Activated naive CD4-positive, alpha-beta T cell treated with anti-CD3 and anti-CD28 coated beads, Interleukin-2, amount 50 U/mL, for 24 hours (primary cell): Measurements from ENCODE around the gene COL8A1.

Experiments used
- H3K27ac Mint-ChIP-seq: one replicate; pipeline ENCODE4 v1.8.0; 2021; ENCODE audit warnings: mild to moderate bottlenecking, mixed read lengths
- H3K27me3 Mint-ChIP-seq: one replicate; pipeline ENCODE4 v1.8.0; 2021; ENCODE audit warnings: mixed read lengths
- H3K36me3 Mint-ChIP-seq: one replicate; pipeline ENCODE4 v1.8.0; 2021; ENCODE audit warnings: mixed read lengths
- H3K4me1 Mint-ChIP-seq: one replicate; pipeline ENCODE4 v1.8.0; 2021; ENCODE audit warnings: mixed read lengths
- H3K4me3 Mint-ChIP-seq: one replicate; pipeline ENCODE4 v1.8.0; 2021; ENCODE audit warnings: mild to moderate bottlenecking, mixed read lengths
- H3K9me3 Mint-ChIP-seq: one replicate; pipeline ENCODE4 v1.8.0; 2021; ENCODE audit warnings: mixed read lengths

Gene COL8A1

DNA sequence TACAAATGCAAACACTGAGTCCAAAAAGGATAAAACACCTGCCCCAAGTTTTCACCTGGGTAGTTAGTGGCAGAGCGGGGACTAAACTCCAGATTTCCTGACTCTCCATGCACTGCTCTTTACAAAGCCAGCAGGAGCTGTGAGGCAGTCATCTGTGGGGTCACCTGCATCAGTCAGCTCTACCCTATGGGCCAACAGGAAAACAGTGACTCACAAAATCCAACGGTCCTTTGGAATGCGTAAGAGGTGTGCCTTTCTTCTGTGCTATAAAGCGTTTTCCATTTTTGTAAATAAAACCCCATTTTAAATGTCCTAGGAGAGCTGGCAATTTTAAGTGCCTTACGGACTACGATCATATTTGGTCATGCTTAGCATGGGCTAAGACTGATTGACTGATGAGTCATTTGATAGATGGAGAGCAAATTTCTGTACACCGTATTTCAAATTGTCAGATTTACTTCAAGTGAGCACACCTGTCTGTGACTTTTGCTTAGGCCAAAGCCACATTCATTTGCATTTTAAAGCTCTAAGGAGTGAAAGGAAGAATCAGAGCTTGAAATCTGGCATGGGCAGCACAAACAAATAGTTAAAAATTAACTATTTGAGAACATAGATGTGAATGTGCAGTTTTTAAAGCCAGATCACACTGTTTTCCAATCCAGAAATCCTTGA is 4.4 kb upstream of the COL8A1 start:
- H3K9me3 Mint-ChIP-seq, result no peaks in the 10 kb centered on the region
- H3K4me1 Mint-ChIP-seq, result peaks cover 18% of the 10 kb centered on the region
- H3K27ac Mint-ChIP-seq, result no peak overlapping the region
- H3K27me3 Mint-ChIP-seq, result peaks cover 32% of the 10 kb centered on the region
- no peaks in the 10 kb centered on the region for H3K36me3 Mint-ChIP-seq
- no peak overlapping the region for H3K4me3 Mint-ChIP-seq

DNA sequence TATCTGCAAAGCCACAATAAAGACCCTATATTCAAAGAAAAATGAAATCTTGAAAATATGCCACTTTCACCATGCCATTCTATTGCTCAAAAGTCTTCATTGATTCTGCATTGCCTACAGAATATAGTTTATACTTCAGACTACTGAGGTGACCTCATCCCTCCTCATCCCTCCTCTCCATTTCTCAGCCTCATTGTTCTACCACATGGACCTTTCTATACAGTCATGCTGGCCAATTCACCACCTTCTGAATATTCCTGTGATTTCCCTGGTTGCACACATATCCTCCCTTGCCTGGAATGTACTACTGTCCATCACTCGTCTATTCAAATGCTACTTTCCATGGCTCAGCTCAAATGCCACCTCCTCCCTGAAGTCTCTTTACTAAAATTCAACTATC is 3.5 kb upstream of the COL8A1 start:
- no peak overlapping the region for H3K4me3 Mint-ChIP-seq
- peaks cover 18% of the 10 kb centered on the region for H3K4me1 Mint-ChIP-seq
- H3K36me3 Mint-ChIP-seq, result no peaks in the 10 kb centered on the region
- H3K27me3 Mint-ChIP-seq, result peaks cover 37% of the 10 kb centered on the region
- no peak overlapping the region for H3K27ac Mint-ChIP-seq
- H3K9me3 Mint-ChIP-seq, result no peaks in the 10 kb centered on the region

DNA sequence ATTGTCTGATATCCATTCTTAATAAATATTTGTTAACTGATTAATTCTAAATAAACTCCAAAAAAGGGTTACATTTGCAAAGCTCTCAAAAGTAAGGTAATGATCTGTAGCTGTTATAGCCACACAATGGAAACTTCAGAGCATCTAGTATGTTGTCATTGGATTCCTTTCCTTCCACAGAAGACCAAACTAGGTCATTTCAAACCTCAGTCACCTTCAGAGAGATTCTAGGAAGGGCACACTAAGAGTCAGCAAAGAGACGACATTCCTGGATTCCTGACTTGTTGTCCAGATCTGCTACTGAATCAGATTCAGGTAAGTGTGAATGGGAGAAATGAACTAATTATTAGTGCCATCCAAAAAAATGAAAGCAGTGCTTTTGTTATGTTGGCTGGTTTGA is 3.0 kb upstream of the COL8A1 start:
- Mint-ChIP-seq H3K36me3 (no peaks in the 10 kb centered on the region), H3K27ac (no peak overlapping the region), H3K4me1 (peaks cover 18% of the 10 kb centered on the region), H3K27me3 (peaks cover 40% of the 10 kb centered on the region), H3K9me3 (no peaks in the 10 kb centered on the region), H3K4me3 (no peak overlapping the region)

DNA sequence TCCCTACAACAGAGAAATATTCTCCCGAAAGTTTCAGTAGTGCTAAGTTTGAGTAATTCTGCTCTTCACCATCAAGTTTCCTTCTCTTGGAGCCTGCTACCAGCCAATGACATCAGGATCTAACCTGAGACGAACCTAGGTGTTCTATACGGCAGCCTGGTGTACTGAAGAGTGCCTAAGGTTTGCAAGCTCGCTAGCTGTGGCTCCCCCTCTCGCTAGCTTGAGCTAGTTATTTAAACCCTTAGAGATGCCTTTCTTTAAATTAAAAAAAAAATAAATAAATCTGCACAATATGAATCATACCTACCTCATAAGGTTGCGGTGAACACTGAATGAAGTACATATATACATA is 1.4 kb upstream of the COL8A1 start:
- Mint-ChIP-seq H3K4me1 (peaks cover 18% of the 10 kb centered on the region), H3K36me3 (no peaks in the 10 kb centered on the region), H3K27me3 (peaks cover 43% of the 10 kb centered on the region), H3K27ac (no peak overlapping the region), H3K9me3 (no peaks in the 10 kb centered on the region), H3K4me3 (no peak overlapping the region)

DNA sequence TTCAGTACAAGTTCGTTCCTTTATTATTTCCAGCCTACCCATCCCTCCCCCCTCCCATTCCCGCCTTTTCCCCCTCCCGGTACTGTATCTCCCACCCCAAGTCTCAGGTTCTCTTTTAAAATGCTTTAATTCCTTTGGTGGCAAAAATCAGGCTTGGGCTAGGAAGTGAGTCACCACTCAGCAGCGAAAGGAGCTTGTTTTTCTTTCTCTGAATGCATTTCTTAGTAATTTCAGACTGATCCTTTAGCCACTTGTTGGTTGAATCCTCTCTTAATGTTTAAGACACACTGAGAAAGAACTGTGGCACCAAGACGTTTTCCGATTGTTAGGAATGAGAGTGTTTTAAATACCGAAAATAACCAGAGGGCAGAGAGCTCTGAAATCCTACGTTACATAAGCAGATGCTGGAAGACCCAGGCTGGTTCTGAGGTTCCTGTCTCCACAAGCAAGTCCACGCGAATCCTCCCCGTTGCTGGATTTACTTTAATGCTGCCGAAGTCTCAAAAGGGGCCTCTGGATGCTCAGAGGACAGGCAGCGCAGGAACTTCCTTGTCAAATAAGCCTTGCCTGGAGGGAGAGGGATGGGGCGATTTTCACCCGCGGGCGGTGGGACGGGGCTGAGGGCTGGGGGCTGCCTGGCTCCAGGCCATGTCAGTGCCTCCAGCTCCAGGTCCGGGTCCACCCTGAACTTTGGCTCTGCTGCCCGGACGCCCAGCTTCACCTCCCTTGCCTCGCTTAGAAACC is 854 bp upstream of the COL8A1 start:
- Mint-ChIP-seq H3K27ac (no peak overlapping the region), H3K27me3 (peaks cover 44% of the 10 kb centered on the region), H3K36me3 (no peaks in the 10 kb centered on the region), H3K4me3 (peak overlapping the region; percentile 37), H3K4me1 (peaks cover 18% of the 10 kb centered on the region), H3K9me3 (no peaks in the 10 kb centered on the region)

DNA sequence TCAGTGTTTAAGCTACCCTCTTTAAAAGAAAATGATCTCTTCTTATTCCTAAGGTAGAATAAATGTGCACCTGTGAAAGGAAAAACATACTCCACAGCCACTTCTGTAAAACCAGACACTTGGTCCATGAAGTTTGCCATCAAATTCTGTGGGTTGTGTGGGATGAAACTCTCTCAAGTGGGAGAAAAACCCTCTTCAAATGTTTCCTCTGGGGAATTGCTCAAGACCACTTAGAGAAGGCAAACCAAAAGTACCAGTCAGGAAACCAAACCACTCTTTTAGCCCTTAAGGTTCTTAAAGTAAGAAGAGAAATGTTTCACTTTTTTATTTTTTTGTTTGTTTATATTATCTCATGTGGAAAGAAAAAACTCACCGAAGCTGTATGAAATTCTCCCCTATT is 1.2 kb downstream of the COL8A1 start:
- no peaks in the 10 kb centered on the region for H3K9me3 Mint-ChIP-seq
- H3K4me3 Mint-ChIP-seq, result no peak overlapping the region
- H3K27me3 Mint-ChIP-seq, result peaks cover 52% of the 10 kb centered on the region
- no peak overlapping the region for H3K27ac Mint-ChIP-seq
- peaks cover 18% of the 10 kb centered on the region for H3K4me1 Mint-ChIP-seq
- no peaks in the 10 kb centered on the region for H3K36me3 Mint-ChIP-seq

DNA sequence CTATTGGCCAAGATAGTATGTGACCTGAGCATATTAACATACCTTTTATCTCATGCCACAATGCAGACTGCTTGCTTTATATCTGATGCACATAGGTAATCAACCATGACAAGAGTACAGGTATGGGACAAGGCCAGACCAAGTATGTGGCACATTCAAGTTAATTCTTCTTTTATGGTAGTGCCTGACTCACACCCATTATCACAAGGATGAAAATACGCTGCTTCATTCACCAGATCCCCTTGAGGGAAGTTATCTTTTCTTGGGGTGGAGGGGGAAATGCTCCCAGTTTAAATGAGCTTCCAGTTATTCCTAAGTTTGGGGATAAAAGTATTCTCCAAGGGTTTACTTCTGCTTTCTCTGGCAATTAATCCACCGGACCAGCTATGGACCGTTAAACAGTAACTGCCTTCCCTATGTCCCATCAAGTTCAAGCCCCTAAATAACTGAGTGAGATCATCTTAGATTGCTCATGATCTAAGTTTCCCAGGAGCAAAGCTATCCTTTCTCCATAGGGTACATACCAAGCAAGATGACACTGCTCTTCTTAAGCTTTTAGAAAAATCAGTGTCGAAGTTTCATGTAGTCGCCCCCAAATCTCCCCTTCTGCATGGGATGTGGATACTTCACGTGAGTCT is 1.9 kb downstream of the COL8A1 start:
- peaks cover 47% of the 10 kb centered on the region for H3K27me3 Mint-ChIP-seq
- no peaks in the 10 kb centered on the region for H3K36me3 Mint-ChIP-seq
- H3K9me3 Mint-ChIP-seq, result no peaks in the 10 kb centered on the region
- peaks cover 18% of the 10 kb centered on the region for H3K4me1 Mint-ChIP-seq
- no peak overlapping the region for H3K27ac Mint-ChIP-seq
- no peak overlapping the region for H3K4me3 Mint-ChIP-seq

DNA sequence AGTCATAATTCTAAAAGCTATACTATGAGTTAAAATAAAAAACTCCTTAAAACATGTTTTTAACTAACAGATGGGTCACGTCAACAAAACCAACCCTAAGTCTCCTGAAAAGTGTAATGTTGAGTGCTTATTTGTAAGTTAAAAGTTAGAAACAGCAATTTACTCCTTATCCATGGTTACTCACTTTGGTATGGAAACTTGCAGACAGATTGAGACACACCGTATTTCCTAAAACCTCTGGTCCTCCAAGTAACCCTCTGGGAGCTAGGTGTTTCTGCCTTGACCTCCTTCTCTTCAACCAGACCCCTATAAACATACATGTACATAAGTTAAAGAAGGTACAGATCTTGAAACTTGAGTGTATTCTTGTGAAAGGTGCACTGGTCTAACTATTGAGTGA is 3.1 kb downstream of the COL8A1 start:
- H3K27ac Mint-ChIP-seq, result no peak overlapping the region

DNA sequence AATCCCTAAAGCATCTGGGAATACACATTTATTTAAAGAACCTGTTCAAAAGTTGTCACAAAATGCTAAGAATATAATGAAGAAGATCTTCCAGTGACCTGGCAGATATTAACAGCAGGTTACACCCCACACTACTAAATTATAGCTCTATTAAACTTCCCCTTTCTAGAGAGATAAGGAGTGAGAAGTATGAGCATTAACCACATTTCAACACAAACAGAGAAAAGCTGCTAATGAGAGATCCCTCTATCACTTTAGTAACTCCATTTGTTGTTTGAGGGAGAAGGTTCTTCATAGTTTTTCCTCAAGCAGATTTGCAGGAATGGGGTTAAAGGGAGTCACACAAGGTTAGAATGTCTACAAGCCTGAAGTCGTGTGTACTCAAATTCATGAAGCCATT is 3.6 kb downstream of the COL8A1 start:
- H3K4me1 Mint-ChIP-seq, result peaks cover 18% of the 10 kb centered on the region
- H3K9me3 Mint-ChIP-seq, result no peaks in the 10 kb centered on the region
- no peaks in the 10 kb centered on the region for H3K36me3 Mint-ChIP-seq
- H3K27ac Mint-ChIP-seq, result no peak overlapping the region
- no peak overlapping the region for H3K4me3 Mint-ChIP-seq
- peaks cover 39% of the 10 kb centered on the region for H3K27me3 Mint-ChIP-seq

More for the DNA sequence above, 3.1 kb downstream of the COL8A1 start:
- no peak overlapping the region for H3K4me3 Mint-ChIP-seq
- H3K9me3 Mint-ChIP-seq, result no peaks in the 10 kb centered on the region
- H3K27me3 Mint-ChIP-seq, result peaks cover 42% of the 10 kb centered on the region
- peaks cover 18% of the 10 kb centered on the region for H3K4me1 Mint-ChIP-seq
- H3K36me3 Mint-ChIP-seq, result no peaks in the 10 kb centered on the region

DNA sequence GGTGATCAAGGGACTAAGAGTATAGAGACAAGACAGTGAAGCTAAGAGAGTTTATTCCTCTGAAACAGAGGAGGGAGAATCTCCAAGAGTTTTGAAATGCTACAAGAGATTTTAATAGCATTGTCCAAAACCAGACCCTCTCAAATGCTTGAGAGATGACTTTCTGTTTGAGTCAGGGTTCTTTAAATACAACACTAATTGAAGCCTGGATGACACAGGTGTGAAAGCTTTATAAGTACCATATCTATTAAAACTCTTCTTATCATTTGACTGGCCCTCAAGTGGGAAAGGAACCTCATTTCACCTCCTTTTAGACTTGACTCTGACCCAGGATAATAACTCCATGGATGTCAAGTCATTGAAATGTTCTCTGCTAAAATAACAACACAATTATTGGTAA is 5.6 kb downstream of the COL8A1 start:
- Mint-ChIP-seq H3K36me3 (no peaks in the 10 kb centered on the region), H3K4me1 (no peaks in the 10 kb centered on the region), H3K27ac (no peak overlapping the region), H3K9me3 (no peaks in the 10 kb centered on the region), H3K4me3 (no peak overlapping the region), H3K27me3 (peaks cover 23% of the 10 kb centered on the region)

DNA sequence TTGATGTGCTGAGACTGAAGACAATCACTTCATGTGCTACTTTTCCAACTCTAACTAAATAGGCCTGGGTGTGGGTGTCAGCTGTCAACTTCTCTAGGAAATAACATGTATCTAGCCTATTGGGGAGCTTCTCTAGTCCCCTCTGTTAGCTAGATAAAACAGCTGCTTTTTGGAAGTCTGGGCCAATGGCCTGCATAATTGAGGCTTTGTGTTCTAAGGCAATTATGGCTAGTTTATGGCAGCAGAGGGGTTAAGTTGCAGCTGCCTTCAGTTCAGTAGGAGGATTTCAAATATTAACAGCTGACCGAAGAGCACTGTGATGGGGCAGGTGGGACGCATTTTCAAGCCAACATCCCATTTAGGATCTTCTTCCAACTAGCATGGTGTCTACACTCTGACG is 6.4 kb downstream of the COL8A1 start:
- Mint-ChIP-seq H3K36me3 (no peaks in the 10 kb centered on the region), H3K9me3 (no peaks in the 10 kb centered on the region), H3K27ac (no peak overlapping the region), H3K4me1 (no peaks in the 10 kb centered on the region), H3K4me3 (no peak overlapping the region), H3K27me3 (peaks cover 19% of the 10 kb centered on the region)

DNA sequence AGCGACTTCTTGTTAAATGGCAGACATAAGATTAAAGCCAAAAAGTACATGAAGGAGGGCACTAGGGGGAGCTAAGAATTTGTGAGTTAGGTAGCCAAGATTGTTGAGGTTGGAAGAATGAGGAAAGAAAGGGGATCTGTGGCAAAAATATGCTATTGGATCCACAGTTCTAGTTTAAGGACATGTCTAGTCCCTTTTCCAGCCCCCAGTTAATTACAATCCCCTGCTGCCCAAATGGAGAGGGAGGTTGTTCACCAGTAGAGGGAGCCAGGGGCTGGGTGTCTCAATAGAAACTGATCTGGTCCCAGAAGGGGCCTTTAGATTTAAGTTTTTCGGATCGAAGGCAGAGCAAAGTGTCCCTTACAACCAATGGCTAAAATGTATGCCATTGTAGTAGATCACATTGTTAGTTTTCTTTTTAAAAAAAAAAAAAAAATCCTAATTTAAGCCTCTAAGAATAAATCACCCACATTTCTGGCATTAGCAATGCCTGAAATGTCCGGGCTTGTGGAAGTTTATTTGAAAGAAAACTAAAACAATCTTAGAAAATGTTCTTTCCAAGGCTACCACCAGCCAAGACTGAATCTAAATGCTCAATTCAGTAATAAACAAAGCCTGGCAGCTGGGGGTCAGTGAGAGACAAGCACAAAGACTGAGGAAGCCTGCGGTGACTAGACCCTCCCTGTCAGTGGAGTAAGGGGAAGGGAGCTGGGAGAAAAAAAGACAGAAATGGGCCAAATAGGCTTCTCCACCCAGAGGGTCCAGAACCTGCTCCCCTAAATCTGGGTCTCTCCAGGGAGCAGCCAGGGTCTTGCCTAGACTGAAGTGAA is 7.1 kb downstream of the COL8A1 start:
- Mint-ChIP-seq H3K4me3 (no peak overlapping the region), H3K4me1 (no peaks in the 10 kb centered on the region), H3K27me3 (peaks cover 13% of the 10 kb centered on the region), H3K9me3 (no peaks in the 10 kb centered on the region), H3K36me3 (no peaks in the 10 kb centered on the region), H3K27ac (no peak overlapping the region)

DNA sequence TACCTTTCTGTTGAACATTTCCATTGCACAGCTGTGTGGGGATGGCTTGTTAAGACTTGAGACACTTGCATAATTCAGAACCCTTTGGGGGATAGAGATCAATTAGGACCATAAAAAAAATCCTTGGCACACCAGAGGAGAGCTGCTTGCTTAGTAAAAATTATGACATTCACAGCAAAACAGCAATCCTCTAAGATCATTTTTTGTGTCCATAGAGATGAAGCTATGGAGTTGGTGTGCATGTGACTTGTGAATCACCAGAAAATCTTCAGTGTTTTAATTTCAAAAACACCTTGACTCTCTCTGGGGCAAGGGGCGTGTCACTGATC is 7.7 kb downstream of the COL8A1 start:
- no peak overlapping the region for H3K27ac Mint-ChIP-seq
- no peaks in the 10 kb centered on the region for H3K9me3 Mint-ChIP-seq
- H3K36me3 Mint-ChIP-seq, result no peaks in the 10 kb centered on the region
- H3K27me3 Mint-ChIP-seq, result peaks cover 13% of the 10 kb centered on the region
- no peak overlapping the region for H3K4me3 Mint-ChIP-seq
- no peaks in the 10 kb centered on the region for H3K4me1 Mint-ChIP-seq

DNA sequence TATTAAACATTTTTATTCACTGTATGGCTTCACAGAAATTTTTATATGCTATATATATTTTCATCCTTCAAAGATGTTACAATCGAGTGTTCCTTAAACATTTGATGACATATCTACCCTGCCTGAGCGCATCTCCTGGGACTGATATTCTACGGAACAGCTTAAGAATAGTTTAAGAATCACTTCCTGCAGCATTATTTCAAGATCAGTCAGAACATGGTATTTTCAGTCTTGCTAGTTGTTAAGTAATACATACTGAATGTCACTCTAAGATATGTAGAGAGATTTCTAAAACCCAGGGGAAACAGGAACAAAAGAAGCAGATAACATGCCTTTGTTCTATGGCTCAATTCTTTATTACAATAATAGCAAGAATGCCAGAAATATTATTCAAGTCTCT is 8.7 kb downstream of the COL8A1 start:
- H3K9me3 Mint-ChIP-seq, result no peaks in the 10 kb centered on the region

DNA sequence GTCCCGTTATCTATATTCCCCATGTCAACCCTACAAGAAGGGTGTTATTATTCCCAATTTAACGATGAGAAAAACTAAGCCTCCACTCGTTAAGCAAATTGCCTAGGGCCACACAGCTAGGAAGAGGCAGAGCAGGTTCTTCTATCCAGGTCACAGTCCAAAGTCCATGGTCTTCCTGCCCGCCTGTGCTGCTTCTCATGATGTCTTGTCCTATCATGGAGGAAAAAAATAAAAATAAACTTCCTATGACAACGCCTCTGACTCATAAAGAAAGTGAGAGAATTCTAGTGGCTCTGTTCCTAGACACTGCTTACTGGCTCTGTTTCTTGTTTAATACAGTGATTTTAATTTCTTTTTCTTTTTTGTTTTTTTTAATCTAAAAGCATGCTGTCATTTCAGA is 9.7 kb downstream of the COL8A1 start:
- H3K4me1 Mint-ChIP-seq, result no peaks in the 10 kb centered on the region
- H3K4me3 Mint-ChIP-seq, result no peak overlapping the region
- no peaks in the 10 kb centered on the region for H3K36me3 Mint-ChIP-seq
- no peaks in the 10 kb centered on the region for H3K9me3 Mint-ChIP-seq
- H3K27ac Mint-ChIP-seq, result no peak overlapping the region
- H3K27me3 Mint-ChIP-seq, result peaks cover 12% of the 10 kb centered on the region

More for the DNA sequence above, 8.7 kb downstream of the COL8A1 start:
- Mint-ChIP-seq H3K27me3 (peaks cover 14% of the 10 kb centered on the region), H3K4me1 (no peaks in the 10 kb centered on the region), H3K36me3 (no peaks in the 10 kb centered on the region), H3K4me3 (no peak overlapping the region), H3K27ac (no peak overlapping the region)

DNA sequence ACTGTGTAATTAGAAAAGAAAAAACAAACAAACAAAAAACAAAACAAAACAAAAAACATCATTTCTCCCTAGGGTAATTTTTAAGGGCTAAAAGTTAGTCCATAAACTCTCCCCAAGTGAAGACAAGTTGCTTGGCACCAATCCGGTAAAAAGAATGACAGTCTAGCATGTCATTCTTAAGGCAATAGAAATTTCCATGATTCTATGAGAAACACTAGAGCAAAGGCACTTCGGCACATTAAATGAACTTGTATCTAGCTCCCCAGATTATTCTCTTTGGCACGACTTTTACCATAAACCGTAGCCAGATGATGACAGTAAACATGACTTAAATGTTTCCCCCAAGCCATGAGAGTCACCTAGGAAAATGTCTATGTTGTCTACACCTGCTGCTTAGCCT is 10.1 kb downstream of the COL8A1 start:
- no peaks in the 10 kb centered on the region for H3K36me3 Mint-ChIP-seq
- H3K27ac Mint-ChIP-seq, result no peak overlapping the region
- H3K4me1 Mint-ChIP-seq, result no peaks in the 10 kb centered on the region
- peaks cover 11% of the 10 kb centered on the region for H3K27me3 Mint-ChIP-seq
- H3K4me3 Mint-ChIP-seq, result no peak overlapping the region
- no peaks in the 10 kb centered on the region for H3K9me3 Mint-ChIP-seq
